HepG2 (cell line): ENCODE measurements around the gene CALU. TPM values are rescaled to one million over a fixed set of nuclear protein-coding genes. Genes with fewer than 3 reads are reported as not detected.

Experiments
- ATAC-seq: fragments of 200-7000 bp; cut with Tn5 transposase; 3 replicates; pipeline ENCODE4 v1.9.1; 2020; ENCODE audit warnings: mild to moderate bottlenecking, moderate library complexity
- BruUV-seq: library from RNA; stranded (reverse); fragments of 400-500 nt; replicated peaks from 2 replicates; lab custom pipeline; 2021; lab: Mats Ljungman, UMichigan
- CTCF ChIA-PET: fragments of 300-600 bp; formaldehyde crosslinking; extraction: SDS; loops from one replicate; lab custom pipeline; 2021; ENCODE audit warnings: low total read pairs, inconsistent platforms, low intra/inter-chr PET ratio; lab: Yijun Ruan, JAX
- POLR2A ChIA-PET: fragments of 350-600 bp; sonication (Branson Sonifier 250); formaldehyde crosslinking; loops from one replicate; lab custom pipeline; 2020; ENCODE audit warnings: antibody characterized with exemption, inconsistent platforms; lab: Yijun Ruan, JAX
- DNase-seq: peaks from one replicate; pipeline ENCODE4 v3.0.0-alpha.2; 2015; ENCODE audit warnings: low spot score
- FAIRE-seq: peaks from 3 replicates; lab custom pipeline; 2011; peaks lifted over from hg19 to GRCh38; lab: Jason Lieb, UNC
- H2AFZ ChIP-seq: one replicate; pipeline ENCODE4 v1.6.1; 2011; ENCODE audit warnings: low read length, inconsistent platforms
- H3K27ac ChIP-seq: fragments of 300-600 bp; 3 replicates; pipeline ENCODE4 v1.8.0; 2011; ENCODE audit warnings: mixed run types, mild to moderate bottlenecking, mixed read lengths, low read length, inconsistent platforms; ENCODE audit not compliant: insufficient read depth; ENCODE audit errors: extremely low read length
- H3K27me3 ChIP-seq, 2 experiments: fragments of 200-600 bp in 1 of 2; 2 replicates in 1 of 2; 3 replicates in 1 of 2; pipeline versions ENCODE4 v1.6.0 to v1.8.0; 2011; ENCODE audit warnings: low read length in 2 of 2, mild to moderate bottlenecking in 2 of 2, moderate library complexity in 2 of 2, inconsistent platforms in 1 of 2; ENCODE audit not compliant: insufficient read depth in 2 of 2, control insufficient read depth in 1 of 2
- H3K36me3 ChIP-seq, 2 experiments: fragments of 200-600 bp in 1 of 2; replicated peaks in 1 of 2; 2 replicates in 1 of 2; 3 replicates in 1 of 2; pipeline versions ENCODE4 v1.5.1 to v1.8.0; 2011; ENCODE audit warnings: low read length in 2 of 2, inconsistent platforms in 1 of 2; ENCODE audit not compliant: insufficient read depth in 2 of 2, control insufficient read depth in 1 of 2
- H3K4me1 ChIP-seq: 2 replicates; pipeline ENCODE4 v1.5.1; 2012; ENCODE audit warnings: low read length, inconsistent platforms; ENCODE audit not compliant: insufficient read depth
- H3K4me2 ChIP-seq: 2 replicates; pipeline ENCODE4 v1.6.0; 2011; ENCODE audit warnings: low read depth, low read length, inconsistent platforms
- H3K4me3 ChIP-seq, 3 experiments: fragments of 200-600 bp in 1 of 3; sonication (generic), shearing (Covaris generic) in 1 of 3; replicated peaks in 1 of 3; 2 replicates each; pipeline ENCODE4 v1.5.1; 2011 to 2016; ENCODE audit warnings: low read length in 3 of 3, inconsistent platforms in 2 of 3, low read depth in 2 of 3, mild to moderate bottlenecking in 2 of 3, control low read depth in 1 of 3, mixed read lengths in 1 of 3; ENCODE audit not compliant: insufficient read depth in 1 of 3
- H3K79me2 ChIP-seq: one replicate; pipeline ENCODE4 v1.6.1; 2011; ENCODE audit warnings: low read length, inconsistent platforms; ENCODE audit not compliant: insufficient read depth
- H3K9ac ChIP-seq: 2 replicates; pipeline ENCODE4 v1.6.0; 2011; ENCODE audit warnings: mild to moderate bottlenecking, low read depth, low read length, inconsistent platforms; ENCODE audit not compliant: insufficient read depth
- H3K9me3 ChIP-seq: 2 replicates; pipeline ENCODE4 v1.5.1; 2012; ENCODE audit warnings: mild to moderate bottlenecking, low read length
- H4K20me1 ChIP-seq: 2 replicates; pipeline ENCODE4 v1.6.0; 2011; ENCODE audit warnings: inconsistent platforms, mild to moderate bottlenecking, low read length, moderate library complexity; ENCODE audit not compliant: insufficient read depth
- ATF7 ChIP-seq, 2 experiments: fragments of 450-650 bp in 1 of 2; sonication (generic) in 1 of 2; formaldehyde crosslinking in 1 of 2; IDR thresholded peaks; 2 replicates each; pipeline versions ENCODE4 v1.4.0 to v1.6.1; 2016 to 2020; ENCODE audit warnings: antibody characterized with exemption in 1 of 2, mild to moderate bottlenecking in 1 of 2, missing genetic modification reagents in 1 of 2
- CREB1 ChIP-seq, 2 experiments: fragments of 450-650 bp in 1 of 2; IDR thresholded peaks; 2 replicates each; pipeline ENCODE4 v1.6.1; 2016 to 2017; ENCODE audit warnings: control low read depth in 1 of 2, mild to moderate bottlenecking in 1 of 2, missing compliant biosample characterization in 1 of 2, missing genetic modification characterization in 1 of 2
- MED13 ChIP-seq: sonication (generic); formaldehyde crosslinking; IDR thresholded peaks from 2 replicates; pipeline ENCODE4 v1.5.0; 2020; ENCODE audit warnings: missing genetic modification reagents
- ZFP82 ChIP-seq: sonication (generic); formaldehyde crosslinking; IDR thresholded peaks from 2 replicates; pipeline ENCODE4 v1.5.1; 2020; ENCODE audit warnings: mild to moderate bottlenecking, missing genetic modification reagents, borderline replicate concordance
- ZNF256 ChIP-seq: sonication (generic); formaldehyde crosslinking; conservative IDR thresholded peaks from 2 replicates; pipeline ENCODE4 v1.4.0; 2020; ENCODE audit warnings: missing genetic modification reagents
- ZNF414 ChIP-seq: sonication (generic); formaldehyde crosslinking; IDR thresholded peaks from 2 replicates; pipeline ENCODE4 v1.5.0; 2020; ENCODE audit warnings: missing genetic modification reagents
- ZNF563 ChIP-seq: sonication (generic); formaldehyde crosslinking; IDR thresholded peaks from 2 replicates; pipeline ENCODE4 v1.8.0; 2022; ENCODE audit warnings: mild to moderate bottlenecking, moderate library complexity, missing genetic modification reagents
- ZNF768 ChIP-seq: sonication (generic); formaldehyde crosslinking; IDR thresholded peaks from 2 replicates; pipeline ENCODE4 v1.4.0; 2020; ENCODE audit warnings: missing genetic modification reagents
- WGBS: methylation state at CpG from one replicate; pipeline ENCODE4 v1.1.6; 2017; ENCODE audit warnings: low lambda C conversion rate; 5-methylcytosine and 5-hydroxymethylcytosine counted together
- in situ Hi-C: cut with HindIII; loops from 2 replicates; pipeline ENCODE4 v1.10.0; 2017; ENCODE audit warnings: low pct_unique_long_range_greater_than_20kb; ENCODE audit not compliant: extremely low pct_ligation_motif_present
- intact Hi-C: fragments of 100-400 bp; cut with micrococcal nuclease; formaldehyde crosslinking; loops from one replicate; pipeline ENCODE4 v1.10.0; 2022; ENCODE audit not compliant: unreplicated experiment
- polyA plus RNA-seq, 8 experiments: library from polyadenylated mRNA; depleted of rRNA in 3 of 8; stranded (reverse) in 7 of 8; unstranded in 1 of 8; fragments of >200 nt; fragmentation: Illumina TruSeq in 4 of 8; extraction: Trizol in 4 of 8; gene quantifications; 2 replicates each; pipeline versions ENCODE4 v1.2.1 to v1.2.3, GENCODE V29; 2011 to 2016; ENCODE audit warnings: low read depth in 4 of 8, missing spikeins in 1 of 8, mixed read lengths in 1 of 8; ENCODE audit not compliant: insufficient read depth in 1 of 8
- total RNA-seq, 5 experiments: library from RNA; depleted of rRNA; stranded (reverse); fragments of >200 nt; fragmentation: Illumina TruSeq; extraction: Trizol; gene quantifications; 2 replicates each; pipeline ENCODE4 v1.2.3, GENCODE V29; 2016; ENCODE audit warnings: low read depth in 1 of 5

The CALU gene
- total and polyA plus RNA-seq, 2 of the 13 experiments (the other 11 are each of a cell fraction or from before 2014, with no cell fraction given), result 198 to 252 TPM

DNA sequence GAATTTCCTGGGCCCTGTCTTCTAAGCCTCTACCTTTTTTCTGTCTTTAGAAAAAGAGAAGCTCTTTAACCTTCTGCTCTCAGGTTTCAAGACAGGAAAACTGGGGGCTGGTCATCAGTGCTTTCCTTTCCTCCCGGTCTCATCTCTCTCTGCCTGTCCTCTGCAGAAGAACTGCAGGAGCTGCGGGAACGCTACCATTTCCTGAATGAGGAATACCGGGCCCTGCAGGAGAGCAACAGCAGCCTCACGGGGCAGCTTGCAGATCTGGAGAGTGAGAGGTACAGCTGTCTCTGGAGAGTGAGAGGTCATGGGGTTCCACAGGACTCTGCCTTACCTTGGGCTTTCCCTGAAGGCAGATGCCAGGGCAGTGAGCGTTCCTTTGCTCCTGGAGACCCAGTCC is 65.3 kb downstream of the CALU start:
- no peak for FAIRE-seq
- POLR2A ChIA-PET, result no interaction called here
- H3K4me3 ChIP-seq, result no peak overlapping the region

GRCh38 chr7:128805225-128805624 is 66.1 kb downstream of the CALU start:
- ATAC-seq, result no peak
- intact Hi-C loops, result no loop called here
- Histone ChIP-seq H3K79me2 (no peaks in the 10 kb centered on the region), H2AFZ (no peak overlapping the region), H3K4me2 (no peak overlapping the region), H3K36me3 (no peaks in the 10 kb centered on the region), H3K9me3 (no peaks in the 10 kb centered on the region), H3K27ac (no peak overlapping the region), H3K9ac (no peak overlapping the region), H4K20me1 (no peaks in the 10 kb centered on the region), H3K4me3 (no peak overlapping the region), H3K27me3 (peaks cover 3 to 25% of the 10 kb centered on the region in 2 experiments; a peak in 3 of 5 replicates), H3K4me1 (no peaks in the 10 kb centered on the region)
- 51% methylated on average over 5 of the region's 5 CpGs for WGBS
- no peak for DNase-seq
- TF ChIP-seq ZNF563 (no peak), ATF7 (IDR thresholded peaks at IDR 0.05) (peak; percentile 90), ATF7 (CRISPR knock-in tag; IDR thresholded peaks at IDR 0.05) (no peak), CREB1 (IDR thresholded peaks at IDR 0.05) (peak; percentile 91), CREB1 (CRISPR knock-in tag; IDR thresholded peaks at IDR 0.05) (no peak)
- CTCF ChIA-PET, result no interaction called here
- in situ Hi-C loops, result no loop called here
- FAIRE-seq, result no peak
- POLR2A ChIA-PET, result no interaction called here
- no TSS peak for BruUV-seq

More for the DNA sequence above, 65.3 kb downstream of the CALU start:
- no TSS peak for BruUV-seq
- Histone ChIP-seq H4K20me1 (no peaks in the 10 kb centered on the region), H3K4me2 (no peak overlapping the region), H3K27me3 (peaks cover 3 to 20% of the 10 kb centered on the region in 2 experiments; a peak in 3 of 5 replicates), H3K79me2 (no peaks in the 10 kb centered on the region), H2AFZ (no peak overlapping the region), H3K9me3 (no peaks in the 10 kb centered on the region), H3K4me1 (no peaks in the 10 kb centered on the region), H3K36me3 (no peaks in the 10 kb centered on the region), H3K9ac (no peak overlapping the region), H3K27ac (no peak overlapping the region)
- CTCF ChIA-PET, result no interaction called here
- 25% methylated on average over 3 of the region's 6 CpGs for WGBS
- ATAC-seq (peak; percentile 36; the same call in 2 of the 3 replicates), DNase-seq (no peak)
- no peak for TF ChIP-seq MED13 (CRISPR knock-in tag)
- no peak for TF ChIP-seq ZFP82 (CRISPR knock-in tag)
- TF ChIP-seq ZNF414 (CRISPR knock-in tag), result no peak
- no peak for TF ChIP-seq ZNF256 (CRISPR knock-in tag)
- no peak for TF ChIP-seq ZNF768 (CRISPR knock-in tag)
- in situ Hi-C loops, result no loop called here
- intact Hi-C loops, result no loop called here
